ENCODE results near the gene MSRB3. TPM values are rescaled to one million over a fixed set of nuclear protein-coding genes. Genes with fewer than 3 reads are reported as not detected.

MSRB3 gene
- total RNA-seq, 1 experiment from 2014 or later, result 1.4 TPM

GRCh38 chr12:65292241-65292640, 13.8 kb downstream of the MSRB3 start:
- Mint-ChIP-seq H3K27ac (ENCODE audit: unreplicated experiment) (no peak overlapping the region), H3K27me3 (ENCODE audit: unreplicated experiment) (no peaks in the 10 kb centered on the region), H3K36me3 (ENCODE audit: insufficient read depth, unreplicated experiment) (no peaks in the 10 kb centered on the region), H3K9me3 (ENCODE audit: low read depth, unreplicated experiment) (no peaks in the 10 kb centered on the region), H3K4me3 (ENCODE audit: low read depth, unreplicated experiment) (no peak overlapping the region), H3K4me1 (ENCODE audit: low read depth, unreplicated experiment) (no peaks in the 10 kb centered on the region)
- intact Hi-C loops (cut with micrococcal nuclease; ENCODE audit: unreplicated experiment), result no loop called here
- no peak for TF ChIP-seq CTCF (IDR thresholded peaks at IDR 0.05; ENCODE audit: unreplicated experiment)
- no peak for DNase-seq
- CTCF ChIA-PET, result no interaction called here
- no TSS peak for BruUV-seq (replicated peaks)

- Mint-ChIP-seq H3K4me3 (ENCODE audit: low read depth, unreplicated experiment) (no peak overlapping the region), H3K9me3 (ENCODE audit: low read depth, unreplicated experiment) (no peaks in the 10 kb centered on the region), H3K27ac (ENCODE audit: unreplicated experiment) (no peak overlapping the region), H3K27me3 (ENCODE audit: unreplicated experiment) (no peaks in the 10 kb centered on the region), H3K36me3 (ENCODE audit: insufficient read depth, unreplicated experiment) (no peaks in the 10 kb centered on the region), H3K4me1 (ENCODE audit: low read depth, unreplicated experiment) (no peaks in the 10 kb centered on the region)
- intact Hi-C loops (cut with micrococcal nuclease; ENCODE audit: unreplicated experiment), result no loop called here
- TF ChIP-seq CTCF (IDR thresholded peaks at IDR 0.05; ENCODE audit: unreplicated experiment), result no peak
- no peak for DNase-seq
- no TSS peak for BruUV-seq (replicated peaks)
- CTCF ChIA-PET, result no interaction called here
Measured at GRCh38 chr12:65293735-65294134, 15.3 kb downstream of the MSRB3 start.

- CTCF ChIA-PET, result no interaction called here
- TF ChIP-seq CTCF (IDR thresholded peaks at IDR 0.05; ENCODE audit: unreplicated experiment), result no peak
- H3K36me3 Mint-ChIP-seq (ENCODE audit: insufficient read depth, unreplicated experiment), result no peaks in the 10 kb centered on the region
Measured at GRCh38 chr12:65294641-65295262, 16.3 kb downstream of the MSRB3 start.

GRCh38 chr12:65296508-65297265, 18.2 kb downstream of the MSRB3 start:
- CTCF ChIA-PET, result no interaction called here
- H3K4me3 Mint-ChIP-seq (ENCODE audit: low read depth, unreplicated experiment), result no peak overlapping the region
- no peak for DNase-seq
- H3K9me3 Mint-ChIP-seq (ENCODE audit: low read depth, unreplicated experiment), result no peaks in the 10 kb centered on the region
- intact Hi-C loops (cut with micrococcal nuclease; ENCODE audit: unreplicated experiment), result no loop called here
- no TSS peak for BruUV-seq (replicated peaks)
- no peaks in the 10 kb centered on the region for H3K27me3 Mint-ChIP-seq (ENCODE audit: unreplicated experiment)
- no peaks in the 10 kb centered on the region for H3K4me1 Mint-ChIP-seq (ENCODE audit: low read depth, unreplicated experiment)
- H3K36me3 Mint-ChIP-seq (ENCODE audit: insufficient read depth, unreplicated experiment), result no peaks in the 10 kb centered on the region
- no peak overlapping the region for H3K27ac Mint-ChIP-seq (ENCODE audit: unreplicated experiment)
- no peak for TF ChIP-seq CTCF (IDR thresholded peaks at IDR 0.05; ENCODE audit: unreplicated experiment)

More at GRCh38 chr12:65294641-65295262, 16.3 kb downstream of the MSRB3 start:
- intact Hi-C loops (cut with micrococcal nuclease; ENCODE audit: unreplicated experiment), result no loop called here
- Mint-ChIP-seq H3K27ac (ENCODE audit: unreplicated experiment) (no peak overlapping the region), H3K27me3 (ENCODE audit: unreplicated experiment) (no peaks in the 10 kb centered on the region), H3K4me3 (ENCODE audit: low read depth, unreplicated experiment) (no peak overlapping the region), H3K9me3 (ENCODE audit: low read depth, unreplicated experiment) (no peaks in the 10 kb centered on the region), H3K4me1 (ENCODE audit: low read depth, unreplicated experiment) (no peaks in the 10 kb centered on the region)
- BruUV-seq (replicated peaks), result no TSS peak
- no peak for DNase-seq
